Hepatocyte (in vitro differentiated cells): ENCODE measurements around the gene CMKLR1. TPM values are rescaled to one million over a fixed set of nuclear protein-coding genes. Genes with fewer than 3 reads are reported as not detected.

Experiments used
- DNase-seq: peaks from one replicate; pipeline ENCODE4 v3.0.0-alpha.2; 2016; ENCODE audit warnings: low spot score
- H2AFZ ChIP-seq: fragments of 200-600 bp; sonication (generic); 2 replicates; pipeline ENCODE4 v1.6.0; 2016; ENCODE audit warnings: antibody characterized with exemption, mild to moderate bottlenecking
- H3K27ac ChIP-seq: fragments of 200-600 bp; sonication (generic); 2 replicates; pipeline ENCODE4 v1.5.1; 2016; ENCODE audit warnings: mild to moderate bottlenecking
- H3K27me3 ChIP-seq: fragments of 200-600 bp; sonication (generic); 2 replicates; pipeline ENCODE4 v1.6.1; 2016
- H3K36me3 ChIP-seq: fragments of 200-600 bp; sonication (generic); replicated peaks from 2 replicates; pipeline ENCODE4 v1.5.1; 2016; ENCODE audit warnings: low read depth; ENCODE audit not compliant: insufficient read depth
- H3K4me1 ChIP-seq: fragments of 200-600 bp; sonication (generic); 2 replicates; pipeline ENCODE4 v1.5.1; 2016; ENCODE audit warnings: mild to moderate bottlenecking, moderate library complexity; ENCODE audit not compliant: insufficient read depth
- H3K4me2 ChIP-seq: fragments of 200-600 bp; sonication (generic); 2 replicates; pipeline ENCODE4 v1.6.0; 2016
- H3K4me3 ChIP-seq: fragments of 200-600 bp; sonication (generic); 2 replicates; pipeline ENCODE4 v1.5.1; 2016; ENCODE audit warnings: mild to moderate bottlenecking
- H3K79me2 ChIP-seq: fragments of 200-600 bp; sonication (generic); 2 replicates; pipeline ENCODE4 v1.6.0; 2017; ENCODE audit warnings: mild to moderate bottlenecking
- H3K9me2 ChIP-seq: fragments of 200-600 bp; sonication (generic); replicated peaks from 2 replicates; pipeline ENCODE4 v1.6.0; 2017; ENCODE audit warnings: mild to moderate bottlenecking; ENCODE audit not compliant: insufficient read depth
- H3K9me3 ChIP-seq: fragments of 200-600 bp; sonication (generic); 2 replicates; pipeline ENCODE4 v1.5.1; 2016; ENCODE audit warnings: low read depth, mild to moderate bottlenecking
- H4K20me1 ChIP-seq: fragments of 200-600 bp; sonication (generic); 2 replicates; pipeline ENCODE4 v1.6.0; 2016; ENCODE audit warnings: mild to moderate bottlenecking; ENCODE audit not compliant: insufficient read depth, poor library complexity, severe bottlenecking
- CTCF ChIP-seq: fragments of 200-600 bp; sonication (generic); IDR thresholded peaks from 2 replicates; pipeline ENCODE4 v1.5.1; 2016; ENCODE audit warnings: antibody characterized with exemption, mild to moderate bottlenecking; ENCODE audit not compliant: poor library complexity
- EZH2 ChIP-seq: fragments of 200-600 bp; sonication (generic); IDR thresholded peaks from 2 replicates; pipeline ENCODE4 v1.6.1; 2016; ENCODE audit warnings: antibody characterized with exemption, mild to moderate bottlenecking, borderline replicate concordance
- EZH2phosphoT487 ChIP-seq: fragments of 200-600 bp; sonication (generic); IDR thresholded peaks from one replicate; pipeline ENCODE4 v1.6.1; 2018; ENCODE audit warnings: antibody characterized with exemption, mild to moderate bottlenecking, low read depth, moderate library complexity; ENCODE audit not compliant: unreplicated experiment, severe bottlenecking
- WGBS: methylation state at CpG from one replicate; pipeline ENCODE4 v1.1.6; 2016; ENCODE audit warnings: low lambda C conversion rate; ENCODE audit errors: missing lambda C conversion rate; 5-methylcytosine and 5-hydroxymethylcytosine counted together
- polyA plus RNA-seq: library from polyadenylated mRNA; unstranded; fragments of >200 nt; fragmentation: Nextera tagmentation; extraction: Ambion mirVana; gene quantifications from 2 replicates; pipeline ENCODE4 v1.2.1, GENCODE V29; 2016
- total RNA-seq: library from RNA; depleted of rRNA; stranded (reverse); fragments of >200 nt; gene quantifications from 2 replicates; pipeline ENCODE4 v1.2.3, GENCODE V29; 2014

CMKLR1 gene
- total and polyA plus RNA-seq, 2 experiments from 2014 or later = 2.2 to 3.1 TPM

GRCh38 chr12:108312073-108312659 is 26.9 kb downstream of the CMKLR1 start:
- WGBS = 77% methylated on average over 7 of the region's 7 CpGs

GRCh38 chr12:108311605-108312004 is 27.5 kb downstream of the CMKLR1 start:
- Histone ChIP-seq H3K9me2 (no peaks in the 10 kb centered on the region), H4K20me1 (no peaks in the 10 kb centered on the region), H3K79me2 (no peaks in the 10 kb centered on the region), H3K27me3 (no peaks in the 10 kb centered on the region), H2AFZ (no peak overlapping the region), H3K27ac (no peak overlapping the region), H3K4me3 (no peak overlapping the region), H3K4me2 (no peak overlapping the region), H3K9me3 (no peaks in the 10 kb centered on the region), H3K36me3 (no peaks in the 10 kb centered on the region), H3K4me1 (peaks cover 19% of the 10 kb centered on the region)
- no peak for DNase-seq
- TF ChIP-seq EZH2phosphoT487 (no peak), EZH2 (no peak), CTCF (no peak)
- WGBS = 86% methylated on average over 4 of the region's 4 CpGs

More at GRCh38 chr12:108312073-108312659, 26.9 kb downstream of the CMKLR1 start:
- Histone ChIP-seq H3K4me1 (peaks cover 19% of the 10 kb centered on the region), H2AFZ (no peak overlapping the region), H3K9me3 (no peaks in the 10 kb centered on the region), H4K20me1 (no peaks in the 10 kb centered on the region), H3K4me3 (no peak overlapping the region), H3K36me3 (no peaks in the 10 kb centered on the region), H3K79me2 (no peaks in the 10 kb centered on the region), H3K4me2 (no peak overlapping the region), H3K27me3 (no peaks in the 10 kb centered on the region), H3K27ac (peak overlapping the region; percentile 77), H3K9me2 (no peaks in the 10 kb centered on the region)
- DNase-seq = no peak
- no peak for TF ChIP-seq EZH2phosphoT487
- no peak for TF ChIP-seq CTCF
- TF ChIP-seq EZH2 = no peak

GRCh38 chr12:108310489-108310888 is 28.6 kb downstream of the CMKLR1 start:
- H3K4me1 ChIP-seq = peaks cover 24% of the 10 kb centered on the region
- H4K20me1 ChIP-seq = no peaks in the 10 kb centered on the region
- H3K79me2 ChIP-seq = no peaks in the 10 kb centered on the region
- no peak overlapping the region for H3K4me3 ChIP-seq
- H3K4me2 ChIP-seq = no peak overlapping the region
- TF ChIP-seq EZH2 (no peak), EZH2phosphoT487 (no peak), CTCF (no peak)
- H3K9me2 ChIP-seq = no peaks in the 10 kb centered on the region
- no peaks in the 10 kb centered on the region for H3K9me3 ChIP-seq
- no peak overlapping the region for H3K27ac ChIP-seq
- DNase-seq = peak; percentile 38
- no peak overlapping the region for H2AFZ ChIP-seq
- WGBS = 68% methylated on average over 6 of the region's 6 CpGs
- no peaks in the 10 kb centered on the region for H3K36me3 ChIP-seq
- no peaks in the 10 kb centered on the region for H3K27me3 ChIP-seq
